Measurements from ENCODE around the gene RYK.

- TF ChIP-seq POLR2A (IDR thresholded peaks at IDR 0.05; ENCODE audit: low read depth, low read length) (no peak), POLR2AphosphoS5 (IDR thresholded peaks at IDR 0.05; ENCODE audit: low read depth, low read length) (no peak)
Observed at GRCh38 chr3:134180761-134181160, 69.9 kb downstream of the RYK start.
